Hematopoietic multipotent progenitor cell treated with erythropoietin and hydrocortisone succinate and interleukin-3 and kit ligand, for 6 days (in vitro differentiated cells): ENCODE measurements around the gene ADAMTSL5.
A peak's percentile ranks its signal among the peaks of the same experiment; 100 is the strongest.
"Not testable (repeated sequence)": the region's sequence is repeated elsewhere in the genome, so short reads cannot be mapped to it uniquely, and the experiment has no call there.

Experiments used
- DNase-seq: peaks from one replicate; pipeline ENCODE4 v3.0.0-alpha.2; 2015

Gene ADAMTSL5

DNA sequence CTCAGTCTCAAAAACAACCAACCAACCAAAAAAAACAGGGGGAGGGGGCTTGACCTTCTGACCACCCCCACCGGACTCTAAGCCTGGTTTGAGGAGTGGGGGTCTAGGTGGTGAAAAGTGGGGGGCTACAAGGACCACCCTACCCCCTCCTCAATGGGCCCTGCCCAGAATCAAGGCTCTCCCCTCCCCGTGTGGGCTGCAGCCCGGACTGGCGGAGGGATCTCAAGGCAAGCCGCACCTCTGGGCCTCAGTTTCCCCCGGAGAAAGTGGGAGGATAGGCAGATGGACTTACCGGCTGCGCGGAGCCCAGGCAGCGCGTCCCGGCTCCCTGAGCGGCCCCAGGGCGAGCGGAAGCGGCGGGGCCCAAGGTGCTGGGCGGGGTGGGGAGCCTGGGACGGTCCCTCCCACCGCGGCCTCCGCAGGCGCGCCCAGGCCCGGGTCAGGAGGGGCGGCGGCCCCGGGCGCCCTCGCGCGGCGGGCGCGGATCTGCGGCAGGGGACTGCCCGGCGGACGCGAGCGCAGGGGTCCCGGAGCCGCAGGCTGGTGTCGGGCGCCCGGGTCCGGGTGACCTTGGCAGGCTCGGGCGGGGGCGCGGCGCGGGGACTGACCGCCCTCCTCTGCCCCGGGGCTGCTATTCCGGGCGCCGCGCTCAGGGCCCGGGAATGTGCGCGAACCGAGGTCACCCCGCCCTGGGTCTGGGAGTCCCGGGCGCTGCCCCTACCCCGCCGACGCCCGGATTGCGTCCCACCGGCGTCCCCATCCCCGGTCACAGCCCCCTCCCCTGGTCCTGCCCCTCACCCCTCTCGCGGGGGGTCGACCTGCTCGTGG is at the start of gene ADAMTSL5:
Gene ADAMTSL5 (minus strand): TSS at position 349 of the 828 bp plus-strand sequence. CDS start 2,076 bp downstream, outside the sequence.
- DNase-seq = peak; percentile 85

- no peak for DNase-seq
These were observed 48.5 kb upstream of the ADAMTSL5 start for GRCh38 chr19:1561236-1561842.

DNA sequence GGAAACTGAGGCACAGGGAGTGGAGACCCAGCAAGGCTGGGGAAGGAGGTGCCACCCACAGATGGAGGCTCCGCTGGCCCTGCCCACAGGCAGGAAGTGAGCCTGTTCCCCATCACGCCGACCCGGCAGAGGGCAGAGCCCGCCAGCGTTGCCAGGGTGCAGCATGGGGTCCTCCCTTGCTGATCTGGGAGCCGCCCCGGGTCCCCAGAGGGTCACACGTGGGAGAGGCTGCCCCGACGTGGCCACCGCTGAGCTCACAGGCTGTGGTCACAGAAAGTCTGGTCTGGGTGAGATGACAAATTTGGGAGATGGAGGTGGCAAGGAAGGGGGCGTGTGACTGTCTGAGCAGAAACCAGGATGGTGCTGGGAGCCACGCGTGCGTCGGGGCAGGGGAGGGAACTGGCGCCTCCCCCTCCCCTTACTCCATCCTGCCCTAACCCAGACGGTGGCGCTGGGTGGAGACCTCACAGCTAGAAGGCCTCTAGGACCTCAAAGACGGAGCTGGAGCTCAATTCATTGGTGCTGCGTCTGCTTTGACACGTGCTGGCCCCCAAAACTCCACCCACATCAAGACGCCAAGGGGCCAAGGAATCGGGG is 47.6 kb upstream of the ADAMTSL5 start:
- DNase-seq = no peak

GRCh38 chr19:1558552-1558951 is 45.7 kb upstream of the ADAMTSL5 start:
- no peak for DNase-seq

GRCh38 chr19:1556390-1557070 is 43.7 kb upstream of the ADAMTSL5 start:
- DNase-seq = no peak

GRCh38 chr19:1555487-1556389 is 42.9 kb upstream of the ADAMTSL5 start:
- no peak for DNase-seq

DNA sequence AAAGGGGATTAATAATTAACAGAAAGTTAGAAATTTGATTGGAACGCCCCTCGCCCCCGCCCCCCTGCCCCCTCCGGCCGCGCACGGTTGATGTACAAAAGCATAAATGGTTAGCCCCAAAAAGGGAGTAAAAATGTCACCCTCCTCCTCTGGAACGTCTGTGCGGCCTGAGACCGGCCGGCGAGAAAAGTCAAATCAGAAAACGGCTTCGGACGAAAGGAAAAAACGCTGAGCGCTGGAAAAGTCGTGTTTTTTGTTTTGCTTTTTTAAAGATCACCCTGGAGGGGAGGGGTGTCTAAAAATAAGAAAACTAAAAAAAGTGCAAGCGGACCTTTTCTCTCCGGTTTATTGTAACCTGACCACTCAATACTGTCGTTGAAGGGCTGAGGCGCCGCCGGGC is 42.1 kb upstream of the ADAMTSL5 start:
- DNase-seq = no peak

- DNase-seq = no peak
These were observed 40.6 kb upstream of the ADAMTSL5 start for GRCh38 chr19:1553415-1553814.

GRCh38 chr19:1551068-1552040 is 38.5 kb upstream of the ADAMTSL5 start:
- no peak for DNase-seq

DNA sequence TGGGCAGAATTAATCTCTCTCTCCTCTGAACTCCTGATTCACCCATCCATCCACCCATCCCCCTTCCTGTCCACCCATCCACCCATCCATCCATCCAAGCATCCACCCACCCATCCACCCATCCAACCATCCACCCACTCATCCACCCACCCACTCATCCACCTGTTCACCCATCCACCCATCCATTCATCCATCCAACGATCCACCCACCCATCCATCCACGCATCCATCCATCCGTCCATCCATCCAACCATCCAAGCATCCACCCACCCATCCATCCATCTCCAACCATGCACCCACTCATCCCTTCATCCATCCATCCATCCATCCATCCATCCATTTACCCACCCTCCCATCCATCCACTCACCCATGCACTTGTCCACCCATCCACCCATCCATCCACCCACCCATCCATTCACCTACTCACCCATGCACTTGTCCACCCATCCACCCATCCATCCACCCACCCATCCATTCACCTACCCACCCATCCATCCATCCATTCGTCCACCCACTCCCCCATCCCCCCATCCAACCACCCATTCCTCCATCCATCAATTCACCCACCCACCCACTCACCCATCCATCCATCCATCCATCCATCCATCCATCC is 36.6 kb upstream of the ADAMTSL5 start:
- DNase-seq = no peak

GRCh38 chr19:1540365-1540925 is 27.6 kb upstream of the ADAMTSL5 start:
- no peak for DNase-seq

GRCh38 chr19:1539749-1540148 is 26.9 kb upstream of the ADAMTSL5 start:
- DNase-seq = not testable (repeated sequence)

- DNase-seq = no peak
These were observed 26.2 kb upstream of the ADAMTSL5 start for GRCh38 chr19:1538978-1539377.

DNA sequence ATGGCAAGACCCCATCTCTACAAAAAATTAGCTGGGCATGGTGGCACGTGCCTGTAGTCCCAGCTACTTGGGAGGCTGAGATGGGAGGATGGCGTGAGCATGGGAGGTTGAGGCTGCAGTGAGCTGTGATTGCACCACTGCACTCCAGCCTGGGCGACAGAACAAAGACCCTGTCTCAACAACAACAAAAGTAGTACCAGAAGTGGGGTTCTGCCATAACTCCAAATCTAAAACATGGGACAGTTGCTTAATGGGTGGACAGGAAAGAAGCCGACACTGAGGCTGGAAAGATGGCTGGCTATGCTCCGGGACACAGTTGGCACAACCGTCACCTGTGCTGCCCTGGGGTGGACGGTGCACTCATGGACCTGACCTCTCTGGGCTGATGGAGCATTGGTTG is 22.9 kb upstream of the ADAMTSL5 start:
- DNase-seq = not testable (repeated sequence)

DNA sequence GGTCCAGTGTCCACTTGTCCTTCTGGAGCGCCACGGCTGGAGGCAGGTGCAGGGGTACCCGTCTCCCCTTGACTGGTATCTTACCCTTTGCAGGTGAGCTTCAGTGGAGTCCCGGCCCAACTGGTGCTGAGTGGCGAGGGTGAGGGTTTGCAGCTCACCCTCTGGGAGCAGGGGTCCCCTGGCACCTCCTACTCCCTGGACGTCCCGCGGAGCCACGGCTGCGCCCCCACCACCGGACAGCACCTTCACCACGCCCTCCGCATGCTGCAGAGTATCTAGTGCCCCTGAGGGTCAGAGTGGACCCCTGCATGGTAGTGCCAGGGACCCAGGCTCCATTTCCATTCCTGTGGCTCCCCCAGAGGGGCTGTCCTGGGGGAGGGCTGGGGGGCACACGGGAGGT is 22.2 kb upstream of the ADAMTSL5 start:
- DNase-seq = no peak

GRCh38 chr19:1533510-1534150 is 20.8 kb upstream of the ADAMTSL5 start:
- DNase-seq = no peak

DNA sequence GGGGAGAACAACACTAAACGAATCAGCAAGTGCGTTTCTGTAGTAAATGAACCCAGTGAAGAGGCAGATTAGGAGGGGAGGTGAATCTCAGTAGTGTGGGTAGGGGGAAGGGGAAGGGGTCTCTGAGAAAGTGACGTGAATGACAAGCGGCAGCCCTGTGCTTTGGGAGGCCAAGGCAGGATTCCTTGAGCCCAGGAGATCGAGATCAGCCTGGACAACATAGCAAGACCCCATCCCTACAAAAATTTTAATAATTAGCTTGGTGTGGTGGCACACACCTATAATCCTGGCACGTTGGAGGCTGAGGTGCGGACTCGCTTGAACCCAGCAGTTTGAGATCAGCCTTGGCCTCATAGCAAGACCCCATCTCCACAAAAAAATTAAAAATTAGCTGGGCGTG is 19.2 kb upstream of the ADAMTSL5 start:
- DNase-seq = no peak

GRCh38 chr19:1531587-1531986 is 18.8 kb upstream of the ADAMTSL5 start:
- no peak for DNase-seq

DNA sequence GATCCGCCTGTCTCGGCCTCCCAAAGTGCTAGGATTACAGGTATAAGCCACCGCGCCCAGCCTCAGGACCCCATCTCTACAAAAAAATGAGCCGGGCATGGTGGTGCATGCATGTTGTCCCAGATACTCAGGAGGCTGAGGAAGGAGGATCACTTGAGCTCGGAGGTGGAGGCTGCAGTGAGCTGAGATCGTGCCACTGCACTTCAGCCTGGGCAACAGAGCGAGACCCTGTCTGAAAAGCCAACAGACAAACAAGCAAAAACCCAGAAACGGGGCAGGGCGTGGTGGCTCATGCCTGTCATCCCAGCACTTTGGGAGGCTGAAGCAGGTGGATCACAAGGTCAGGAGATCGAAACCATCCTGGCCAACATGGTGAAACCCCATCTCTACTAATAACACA is 18.0 kb upstream of the ADAMTSL5 start:
- DNase-seq = not testable (repeated sequence)

- no peak for DNase-seq
These were observed 16.6 kb upstream of the ADAMTSL5 start for GRCh38 chr19:1529430-1529816.
